Measurements from ENCODE around the gene OCSTAMP.

DNA sequence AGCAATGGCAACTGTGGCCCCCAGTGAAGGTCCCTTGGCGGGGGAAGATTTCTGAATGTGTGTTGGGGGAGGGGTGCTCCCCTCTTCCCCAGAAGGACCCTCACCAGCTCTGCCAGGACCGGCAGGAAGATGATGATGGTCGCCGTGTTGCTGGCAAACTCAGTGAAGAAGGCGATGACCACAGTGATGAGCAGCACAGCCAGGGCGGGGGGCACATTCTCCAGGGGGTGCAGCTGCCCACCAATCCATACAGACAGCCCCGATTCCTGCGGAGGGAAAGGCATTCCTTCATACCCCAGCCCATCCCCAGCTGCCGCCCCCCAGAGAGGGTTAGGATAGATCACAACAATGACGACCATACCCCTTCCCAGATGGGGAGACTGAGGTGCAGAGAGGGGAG lies 15.7 kb upstream of the OCSTAMP start:
- TF ChIP-seq CTCF (IDR thresholded peaks at IDR 0.05) (no peak), POLR2A (IDR thresholded peaks at IDR 0.05) (no peak), EP300 (IDR thresholded peaks at IDR 0.05) (no peak)

Measured in tibial nerve (tissue), 4 donors.